CMK (cell line): Measurements from ENCODE around the gene CKAP5.

Experiments used
- DNase-seq: peaks from one replicate; pipeline ENCODE4 v3.0.0-alpha.2; 2010; ENCODE audit warnings: low read depth

Gene CKAP5

DNA sequence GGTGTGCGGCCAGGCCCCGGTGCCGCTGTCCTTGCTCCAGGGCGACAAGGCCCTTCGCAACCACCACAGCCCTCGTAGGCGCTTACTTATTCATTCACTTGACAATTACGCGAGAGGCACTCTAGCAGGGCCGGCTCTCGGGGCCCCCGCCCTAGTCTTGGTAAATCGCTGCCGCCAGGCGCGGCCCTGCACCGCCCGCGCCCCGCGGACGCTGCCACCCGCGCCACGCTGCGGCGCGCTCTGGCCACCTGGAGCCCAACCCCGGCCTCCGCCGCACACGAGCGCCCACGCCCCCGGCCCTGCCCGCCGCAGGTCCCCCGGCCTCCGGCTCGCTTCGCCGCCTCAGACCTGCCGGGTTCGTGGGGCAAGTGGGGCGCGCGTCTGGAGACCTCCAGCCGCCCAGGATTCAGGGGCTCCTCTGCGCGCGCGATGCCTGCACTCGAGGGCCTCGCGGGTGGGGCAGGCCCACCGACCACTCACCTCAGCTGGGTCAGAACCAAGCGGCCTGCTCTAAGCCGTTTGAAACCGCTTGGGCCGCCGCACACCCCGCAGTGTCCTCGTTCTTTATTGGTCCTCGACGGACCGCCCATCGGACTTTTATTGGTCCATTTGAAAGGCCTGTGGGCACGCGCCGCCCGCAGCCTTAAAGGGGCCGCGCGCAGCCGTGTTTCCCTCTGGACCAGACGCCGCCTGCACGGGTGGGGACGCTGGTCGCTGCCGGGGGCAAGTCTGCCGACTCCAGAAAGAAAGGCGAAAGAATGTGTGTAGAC is at the start of gene CKAP5:
Gene CKAP5, minus strand, starts transcription at position 541 of the 770 bp plus-strand sequence. CDS start 25,049 bp downstream, outside the sequence.
- DNase-seq: peak; percentile 51

DNA sequence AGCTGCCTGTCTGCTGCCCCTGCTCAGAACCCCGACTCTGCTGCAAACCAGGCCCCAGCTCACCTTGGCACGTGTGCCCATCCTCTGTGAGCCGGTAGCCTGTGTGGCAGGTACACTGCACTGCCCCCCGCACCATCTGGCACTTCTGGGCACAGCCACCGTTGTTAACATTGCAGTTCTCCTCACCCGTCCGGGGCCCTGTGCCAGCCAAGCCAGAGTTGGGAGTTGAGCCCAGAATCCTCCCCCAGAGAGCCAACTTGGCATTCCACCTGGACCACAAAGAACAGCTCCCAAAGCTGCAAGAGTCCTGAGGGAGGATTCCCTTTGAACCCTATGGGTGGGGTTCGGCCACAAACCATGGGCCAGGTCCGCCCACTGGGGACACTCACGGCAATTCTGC is 49.7 kb upstream of the CKAP5 start:
- no peak for DNase-seq

DNA sequence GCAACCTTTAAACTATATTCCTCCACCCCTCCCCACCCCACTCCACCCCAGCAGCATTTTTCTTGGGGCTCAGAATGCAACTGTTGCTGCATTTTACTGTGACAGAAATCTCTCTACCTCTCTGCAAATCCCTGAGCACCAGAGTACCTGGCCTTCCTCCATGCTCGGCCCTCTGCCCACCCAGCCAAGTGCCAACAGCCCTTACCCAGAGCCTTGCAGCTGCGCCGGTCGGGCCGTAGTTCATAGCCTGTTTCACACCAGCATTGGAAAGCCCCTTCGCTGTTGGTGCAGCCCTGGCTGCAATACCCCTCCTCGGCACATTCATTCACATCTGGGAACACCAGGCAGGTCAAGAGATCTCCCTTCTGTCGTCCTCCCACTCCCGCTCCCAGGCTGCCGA is 48.9 kb upstream of the CKAP5 start:
- DNase-seq: no peak

DNA sequence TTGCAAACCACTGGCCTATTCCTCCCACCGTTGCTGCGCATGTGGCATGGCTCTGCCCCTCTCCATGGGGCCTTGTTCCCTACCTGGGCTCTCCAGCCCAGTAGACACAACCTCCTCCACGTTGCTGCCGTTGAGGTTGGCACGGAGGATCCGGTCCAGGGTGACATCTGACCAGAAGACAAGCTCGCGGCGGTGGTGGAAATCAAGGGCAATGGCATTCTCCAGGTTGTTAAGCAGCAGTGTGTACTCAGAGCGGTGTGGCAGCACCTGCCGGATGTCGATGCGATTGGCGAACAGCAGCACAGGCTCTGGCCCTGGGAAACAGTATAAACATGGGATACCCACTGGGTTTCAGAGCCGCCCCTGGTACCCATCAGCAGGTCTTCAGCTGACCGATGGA is 48.4 kb upstream of the CKAP5 start:
- DNase-seq: no peak

DNA sequence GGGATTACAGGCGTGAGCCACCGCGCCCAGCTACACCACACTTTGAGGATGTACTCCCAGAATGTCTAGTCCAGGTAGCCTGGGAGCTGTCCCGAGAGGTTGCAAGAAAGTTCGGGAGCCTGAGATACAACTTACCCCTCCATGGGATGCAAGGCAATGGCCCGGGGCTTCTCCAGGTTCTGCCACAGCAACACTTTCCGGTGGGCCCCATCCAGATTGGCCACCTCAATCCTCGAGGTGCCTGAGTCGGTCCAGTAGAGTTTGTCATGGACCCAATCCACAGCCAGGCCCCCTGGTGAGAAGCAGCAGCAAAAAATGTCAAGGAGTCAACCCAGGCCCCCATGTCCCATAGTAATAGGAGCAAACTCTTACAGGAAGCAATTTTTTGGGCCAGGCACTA is 46.8 kb upstream of the CKAP5 start:
- DNase-seq: no peak

DNA sequence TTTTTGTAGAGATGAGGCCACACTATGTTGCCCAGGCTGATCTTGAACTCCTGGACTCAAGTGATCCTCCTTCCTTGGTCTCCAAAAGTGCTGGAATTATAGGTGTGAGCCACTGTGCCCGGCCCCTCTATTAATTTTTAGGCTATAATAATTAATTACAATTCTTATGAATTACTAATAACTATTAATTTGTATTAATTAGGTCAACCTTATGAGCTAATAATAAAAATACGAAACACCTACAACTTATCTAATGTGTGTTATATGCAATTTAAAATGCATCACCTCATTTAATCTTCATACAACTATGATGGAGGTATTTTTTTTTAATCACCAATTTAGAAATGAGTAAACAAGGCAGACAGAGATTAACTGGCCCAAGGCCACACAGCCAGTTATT is 46.0 kb upstream of the CKAP5 start:
- no peak for DNase-seq

DNA sequence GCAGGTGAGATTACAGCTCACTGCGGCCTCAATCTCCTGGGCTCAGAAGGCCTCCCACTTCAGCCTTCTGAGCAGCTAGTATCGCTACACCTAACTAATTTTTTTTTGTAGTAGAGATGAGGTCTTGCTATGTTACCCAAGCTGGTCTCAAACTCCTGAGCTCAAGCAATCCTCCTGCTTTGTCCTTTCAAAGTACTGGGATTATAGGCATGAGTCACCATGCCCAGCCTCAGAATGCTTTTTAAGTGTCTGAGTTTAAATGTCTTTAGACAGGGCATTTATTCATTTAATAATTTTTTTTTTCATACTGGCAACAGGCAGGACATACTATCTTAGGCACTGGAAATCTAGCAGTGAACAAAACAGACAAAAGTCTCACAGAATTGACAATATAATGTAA is 44.6 kb upstream of the CKAP5 start:
- no peak for DNase-seq

DNA sequence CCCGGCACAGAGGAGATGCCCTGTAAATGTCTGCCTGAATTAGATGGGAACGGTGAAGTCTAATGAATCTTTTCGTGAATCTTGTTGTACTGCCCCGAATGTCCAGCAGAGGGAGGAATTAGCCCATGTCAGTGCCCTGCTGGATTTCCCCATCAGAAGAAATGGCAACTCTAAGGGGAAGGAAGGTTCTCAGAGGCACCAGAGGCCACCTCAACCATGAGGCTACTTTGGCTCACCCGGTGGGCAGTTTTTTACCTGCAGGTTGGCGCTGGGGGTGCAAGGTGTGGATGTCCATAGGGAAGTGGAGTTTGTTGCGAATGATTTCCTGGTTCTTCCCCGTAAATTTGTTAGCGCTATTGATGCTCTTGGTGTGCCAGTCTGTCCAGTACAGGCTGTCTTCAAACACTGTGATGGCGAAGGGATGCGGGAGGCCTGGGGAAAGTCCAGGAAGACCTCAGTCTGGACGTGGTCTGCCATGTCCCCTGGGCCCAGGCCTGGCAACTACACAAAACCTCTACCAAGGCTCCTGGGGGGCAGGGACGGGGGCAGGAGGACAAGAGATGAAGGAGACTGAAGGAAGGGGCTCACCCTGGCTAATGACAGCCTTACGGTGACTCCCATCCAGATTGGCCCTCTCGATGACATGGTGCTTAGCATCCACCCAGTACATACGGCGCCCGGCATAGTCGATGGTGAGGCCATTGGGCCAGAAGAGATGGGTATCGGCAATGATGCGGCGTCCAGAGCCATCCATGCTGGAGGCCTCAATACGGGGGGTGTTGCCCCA is 43.8 kb upstream of the CKAP5 start:
- no peak for DNase-seq

DNA sequence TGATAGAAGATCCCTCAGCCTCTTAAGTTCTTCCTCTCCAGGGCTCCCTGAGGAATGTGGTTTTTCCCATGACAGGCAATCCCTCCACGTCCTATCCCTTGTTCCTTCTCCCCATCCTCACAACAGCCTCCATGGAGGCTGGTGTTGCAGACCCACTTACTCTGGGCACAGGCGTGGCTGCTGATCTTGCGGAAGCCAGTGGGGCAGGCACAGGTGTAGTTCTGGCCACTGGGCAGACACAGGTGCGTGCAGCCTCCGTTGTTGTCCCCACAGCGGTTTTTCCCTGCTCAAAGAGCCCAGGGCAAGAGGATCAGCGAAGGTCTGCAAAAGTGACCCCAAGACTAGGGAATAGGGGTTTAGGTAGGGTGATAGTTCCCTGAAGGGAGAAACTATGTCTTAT is 43.2 kb upstream of the CKAP5 start:
- DNase-seq: no peak

DNA sequence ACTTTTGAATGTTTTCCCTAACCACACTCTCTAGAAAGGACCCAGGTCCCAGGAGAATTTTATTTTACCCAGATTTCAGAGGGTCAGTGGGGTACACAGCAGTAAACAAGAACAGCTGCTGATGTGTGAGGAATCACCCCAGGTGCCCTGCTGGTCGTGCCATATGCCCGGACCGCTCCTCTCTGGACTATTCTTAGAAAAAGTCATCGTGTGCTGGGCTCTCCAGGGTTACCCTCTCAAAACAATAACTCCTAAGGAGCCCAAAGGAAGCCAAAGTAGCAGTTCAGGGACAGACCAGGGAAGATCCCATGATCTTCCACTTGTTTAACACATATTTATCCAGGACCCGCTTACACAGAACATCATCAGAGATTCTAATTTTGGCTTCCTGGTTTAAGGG is 42.6 kb upstream of the CKAP5 start:
- DNase-seq: no peak

DNA sequence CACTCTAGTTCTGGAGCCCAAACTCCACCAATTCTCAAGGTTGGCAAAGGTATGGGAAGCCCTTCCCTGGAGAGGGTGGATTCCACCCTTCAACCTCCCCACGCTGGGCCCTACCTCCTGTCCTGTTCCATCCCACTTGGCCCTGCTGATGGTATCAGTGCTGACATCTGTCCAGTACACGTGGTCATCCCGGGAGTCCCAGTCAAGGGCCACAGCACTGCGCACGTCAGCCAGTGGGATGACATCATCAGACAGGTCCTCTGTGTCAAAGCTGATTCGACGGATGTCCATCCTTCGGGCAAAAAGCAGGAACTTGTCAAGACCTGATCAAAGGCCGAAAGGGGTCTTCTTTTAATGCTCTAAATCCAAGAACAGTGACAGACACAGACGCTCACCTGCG is 40.1 kb upstream of the CKAP5 start:
- DNase-seq: no peak

DNA sequence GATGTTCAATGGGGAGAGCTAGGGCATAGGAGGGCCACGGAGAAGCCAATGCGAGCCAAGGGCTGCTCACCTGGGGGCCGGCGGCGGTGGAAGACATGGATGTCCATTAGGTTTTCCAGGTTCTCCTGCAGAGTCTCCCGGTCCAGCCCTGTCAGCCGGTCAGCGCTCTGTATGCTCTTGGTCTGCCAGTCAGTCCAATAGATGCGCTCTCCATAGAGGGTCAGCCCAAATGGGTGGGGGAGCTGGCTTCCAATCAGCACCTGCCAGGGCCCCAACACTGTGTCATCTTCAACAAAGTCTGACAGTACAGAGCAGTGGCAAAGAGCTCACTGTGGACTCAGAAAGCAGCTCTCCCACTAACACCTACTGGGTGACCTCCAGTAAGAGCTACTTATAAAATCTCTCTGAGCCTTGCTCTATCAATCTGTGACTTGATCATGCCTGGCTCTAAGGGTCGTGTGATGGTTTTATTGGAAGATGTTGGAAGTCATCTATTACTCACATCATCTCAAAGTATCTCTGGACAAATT is 33.0 kb upstream of the CKAP5 start:
- no peak for DNase-seq

DNA sequence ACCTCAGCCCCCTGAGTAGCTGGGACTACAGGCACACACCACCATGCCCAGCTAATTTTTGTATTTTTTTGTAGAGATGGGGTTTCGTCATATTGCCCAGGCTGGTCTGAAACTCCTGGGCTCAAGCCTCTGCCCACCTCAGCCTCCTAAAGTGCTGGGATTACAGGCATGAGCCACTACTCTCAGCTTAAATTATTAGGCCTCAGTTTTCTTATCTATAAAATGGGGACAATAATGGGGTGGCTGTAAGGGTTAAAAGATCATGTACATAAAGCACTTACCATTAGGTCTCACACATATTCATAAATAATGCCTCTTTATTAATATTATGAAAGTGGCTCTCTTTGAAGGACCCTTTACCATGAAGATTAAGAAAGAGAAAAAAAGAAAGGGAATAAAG is 31.5 kb upstream of the CKAP5 start:
- DNase-seq: no peak

DNA sequence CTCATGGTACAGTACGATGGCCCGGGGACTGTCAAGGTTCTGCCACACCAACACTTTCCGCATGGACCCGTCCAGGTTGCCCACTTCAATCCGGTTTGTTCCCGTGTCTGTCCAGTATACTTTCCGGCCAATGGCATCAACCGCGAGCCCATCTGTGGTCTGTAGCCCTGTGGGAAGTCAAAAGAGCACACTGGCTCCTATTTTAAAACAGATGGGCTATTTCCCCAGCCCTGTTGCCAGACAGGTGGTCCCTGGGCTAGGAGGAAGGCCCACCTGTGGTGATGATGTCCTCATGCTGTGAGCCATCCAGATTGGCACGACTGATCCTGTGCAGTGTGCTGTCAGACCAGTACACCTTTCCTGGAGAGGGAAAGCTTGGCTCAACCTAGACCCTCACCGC is 30.4 kb upstream of the CKAP5 start:
- DNase-seq: no peak

DNA sequence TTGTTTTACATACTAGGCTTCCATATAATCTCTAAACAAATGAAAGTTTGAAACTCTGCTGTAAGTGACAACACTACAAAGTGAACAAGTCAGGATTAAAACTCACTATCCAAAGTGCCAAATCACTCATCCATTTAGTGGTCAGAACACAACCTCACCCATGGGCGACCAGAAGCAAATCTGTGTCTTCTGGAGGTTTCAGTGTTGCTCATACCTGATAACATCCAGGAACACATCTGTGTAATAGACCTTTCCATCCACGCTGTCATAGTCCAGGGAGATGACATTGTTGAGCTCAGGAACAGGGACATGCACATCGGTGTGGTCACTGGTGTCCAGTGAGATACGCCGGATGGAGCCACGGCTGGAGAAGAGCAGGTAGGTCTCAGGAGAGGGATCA is 28.5 kb upstream of the CKAP5 start:
- no peak for DNase-seq

DNA sequence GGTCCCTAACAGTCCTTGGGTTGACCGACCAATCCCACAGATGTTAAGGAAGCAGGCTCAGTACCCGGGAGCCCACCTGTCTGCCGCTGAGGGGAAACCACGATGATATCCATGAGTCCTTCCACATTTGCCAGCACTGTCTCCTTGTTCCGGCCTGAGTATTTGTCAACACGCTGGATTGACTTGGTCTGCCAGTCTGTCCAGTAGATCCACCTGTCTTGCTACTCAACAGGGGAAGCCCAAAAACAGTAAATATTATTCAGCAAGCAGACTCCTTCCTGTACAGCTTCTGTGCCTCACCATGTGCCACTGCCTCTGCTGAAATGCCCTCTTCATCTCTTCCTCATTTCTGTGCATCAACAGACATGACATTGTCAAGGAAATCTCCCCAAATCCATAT is 22.8 kb upstream of the CKAP5 start:
- no peak for DNase-seq

DNA sequence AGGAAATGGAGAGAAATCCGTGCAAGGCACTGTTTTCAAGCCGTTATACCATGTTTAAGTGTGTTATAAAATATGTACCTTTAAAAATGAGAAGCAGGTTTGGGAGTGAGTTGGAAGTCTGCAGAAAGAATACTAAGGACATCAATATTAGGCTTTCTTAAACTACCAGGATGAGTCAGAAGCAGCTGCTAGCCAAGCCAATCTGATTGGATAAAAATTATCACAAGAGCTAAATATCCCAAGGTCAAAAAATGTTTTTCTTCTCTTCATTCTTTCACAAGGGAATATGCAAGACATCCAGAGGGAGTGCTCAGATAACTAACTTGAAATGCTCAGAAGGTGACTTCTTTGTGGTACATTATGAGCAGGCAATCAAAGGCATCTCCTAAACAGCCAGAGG is 19.3 kb upstream of the CKAP5 start:
- DNase-seq: no peak

DNA sequence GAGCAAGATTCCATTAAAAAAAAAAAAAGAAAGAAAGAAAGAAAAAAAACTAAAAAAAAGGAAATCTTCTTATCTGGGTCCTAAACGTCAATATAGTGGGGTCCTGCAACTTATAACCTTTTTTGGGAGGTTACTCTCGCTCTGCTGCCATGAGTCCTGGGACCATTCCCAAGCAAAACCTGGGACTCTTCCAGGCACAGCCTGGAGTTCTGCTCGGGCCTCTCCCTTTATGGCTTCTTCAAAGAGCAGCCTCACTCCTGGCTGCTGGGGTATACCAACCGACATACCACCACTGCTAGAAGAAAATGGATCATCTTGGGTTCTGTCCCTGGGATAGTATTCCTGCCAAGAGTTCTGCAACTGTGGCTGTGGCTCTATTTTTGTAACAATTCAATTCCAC is 14.1 kb upstream of the CKAP5 start:
- no peak for DNase-seq

DNA sequence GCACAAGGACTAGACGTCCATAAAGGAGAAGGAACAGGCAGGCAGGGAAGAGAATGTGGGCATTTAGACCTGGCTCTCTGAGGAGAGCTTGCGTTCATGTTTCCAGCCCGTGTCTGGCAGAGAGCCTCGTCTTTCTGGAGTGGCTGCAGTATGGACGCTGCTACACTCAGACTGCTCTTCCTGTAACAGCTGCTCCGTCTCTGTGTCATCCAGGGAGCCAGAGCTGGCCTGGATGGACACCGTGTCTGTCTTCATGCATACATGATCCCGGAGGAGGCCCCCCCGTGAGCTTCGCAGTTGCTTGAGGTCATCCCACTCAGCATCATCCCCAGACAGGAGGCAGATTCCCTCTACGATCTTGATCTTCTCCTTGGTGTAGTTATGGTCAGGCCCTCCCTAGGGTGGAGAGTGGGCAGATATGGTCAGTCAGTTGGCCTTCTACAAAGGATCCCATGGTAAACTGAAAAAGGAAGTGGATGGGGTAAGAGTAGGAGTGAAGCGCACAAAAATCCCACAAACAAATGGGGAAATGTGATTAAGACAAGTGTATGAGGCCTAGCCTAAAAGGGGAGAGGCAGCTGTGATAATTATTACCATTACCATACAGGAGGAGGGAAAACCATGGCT is 13.0 kb upstream of the CKAP5 start:
- DNase-seq: peak; percentile 52

DNA sequence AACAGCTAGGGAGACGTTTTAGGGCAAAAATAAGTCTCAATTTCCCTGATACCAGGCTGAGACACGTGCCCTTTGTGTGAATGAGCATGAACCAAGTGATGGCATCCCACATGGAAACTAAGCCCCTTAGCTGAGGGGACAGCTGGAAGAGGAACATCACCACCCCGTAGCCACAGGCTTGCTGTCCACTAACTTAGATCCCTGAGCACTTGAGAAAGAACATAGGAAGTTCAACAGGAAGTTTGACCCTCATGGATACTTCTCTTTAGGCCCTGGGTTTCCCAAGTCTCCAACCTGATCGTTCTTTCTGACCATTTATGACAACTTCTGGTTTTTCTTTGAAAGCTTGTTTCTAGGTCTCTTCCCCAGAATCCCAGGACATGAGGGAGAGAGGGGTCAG is 11.6 kb upstream of the CKAP5 start:
- DNase-seq: no peak

DNA sequence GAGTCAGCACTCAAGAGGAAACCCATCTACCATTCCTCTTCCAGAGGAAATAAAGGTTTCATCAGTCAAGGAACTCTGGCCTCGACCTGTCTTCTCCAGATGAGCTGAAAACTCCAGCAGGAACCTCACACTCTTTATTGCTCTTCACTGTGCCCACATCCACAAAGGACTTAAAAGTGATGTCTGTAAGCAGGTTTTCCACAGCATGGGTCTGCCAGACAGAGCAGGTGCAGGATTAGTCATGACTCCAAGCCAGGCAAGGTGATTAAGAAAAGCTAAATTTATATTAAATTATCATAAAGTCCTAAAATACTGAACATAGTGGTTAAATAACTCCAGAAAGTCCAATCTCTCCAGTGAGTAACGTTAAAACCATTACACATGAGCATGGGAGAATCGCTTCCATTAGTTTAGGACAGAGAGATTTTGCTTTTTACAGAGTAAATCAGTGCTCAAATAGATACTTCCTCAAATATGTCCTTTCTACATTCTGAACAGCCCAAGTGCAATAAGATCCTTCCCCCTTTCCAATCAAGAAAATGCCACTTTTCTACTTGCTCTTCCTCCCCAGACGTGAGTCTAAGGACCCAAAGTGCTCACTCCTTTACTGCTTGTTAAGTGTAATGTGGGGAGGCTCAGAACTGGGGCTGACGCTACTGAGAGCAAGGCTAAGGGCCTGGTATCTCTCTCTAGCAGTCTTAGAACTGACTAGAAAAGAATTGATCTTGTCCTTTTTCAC is 10.7 kb upstream of the CKAP5 start:
- DNase-seq: no peak

DNA sequence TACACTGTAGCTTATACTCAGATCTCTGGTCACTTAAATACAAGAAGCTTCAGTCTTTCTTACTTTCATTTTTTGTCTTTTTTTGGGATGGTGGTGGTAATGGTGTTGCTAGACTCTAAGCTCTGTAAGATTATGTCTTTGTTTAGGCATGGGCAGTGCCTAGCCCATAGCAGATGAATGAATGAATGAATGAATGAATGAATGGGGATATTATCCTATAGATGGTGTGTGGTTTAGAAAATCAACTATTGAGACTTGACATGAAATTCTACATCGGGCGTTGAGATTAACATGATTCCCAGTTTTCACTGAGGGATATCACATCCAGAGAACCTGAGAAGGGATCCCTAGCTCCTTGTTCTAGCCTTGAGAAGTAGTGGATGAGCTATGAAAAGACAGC is 9.8 kb upstream of the CKAP5 start:
- no peak for DNase-seq
